D721Med (cell line): ENCODE measurements around the gene CBX4.

Source experiments
- DNase-seq: peaks from one replicate; pipeline ENCODE4 v3.0.0; 2011; ENCODE audit warnings: low spot score; ENCODE audit not compliant: insufficient read length
- FAIRE-seq: peaks from 2 replicates; lab custom pipeline; 2011; peaks lifted over from hg19 to GRCh38; lab: Jason Lieb, UNC
- TF ChIP-seq, protein P1 (sequence below): IDR thresholded peaks from 2 replicates; pipeline ENCODE4 v1.5.1; 2012; ENCODE audit warnings: mild to moderate bottlenecking, control low read depth; ENCODE audit not compliant: insufficient read depth; ENCODE audit errors: missing control alignments

Gene CBX4

GRCh38 chr17:79793924-79794304 is 45.3 kb downstream of the CBX4 start:
- FAIRE-seq: no peak
- no peak for DNase-seq
- TF ChIP-seq, protein P1, sequence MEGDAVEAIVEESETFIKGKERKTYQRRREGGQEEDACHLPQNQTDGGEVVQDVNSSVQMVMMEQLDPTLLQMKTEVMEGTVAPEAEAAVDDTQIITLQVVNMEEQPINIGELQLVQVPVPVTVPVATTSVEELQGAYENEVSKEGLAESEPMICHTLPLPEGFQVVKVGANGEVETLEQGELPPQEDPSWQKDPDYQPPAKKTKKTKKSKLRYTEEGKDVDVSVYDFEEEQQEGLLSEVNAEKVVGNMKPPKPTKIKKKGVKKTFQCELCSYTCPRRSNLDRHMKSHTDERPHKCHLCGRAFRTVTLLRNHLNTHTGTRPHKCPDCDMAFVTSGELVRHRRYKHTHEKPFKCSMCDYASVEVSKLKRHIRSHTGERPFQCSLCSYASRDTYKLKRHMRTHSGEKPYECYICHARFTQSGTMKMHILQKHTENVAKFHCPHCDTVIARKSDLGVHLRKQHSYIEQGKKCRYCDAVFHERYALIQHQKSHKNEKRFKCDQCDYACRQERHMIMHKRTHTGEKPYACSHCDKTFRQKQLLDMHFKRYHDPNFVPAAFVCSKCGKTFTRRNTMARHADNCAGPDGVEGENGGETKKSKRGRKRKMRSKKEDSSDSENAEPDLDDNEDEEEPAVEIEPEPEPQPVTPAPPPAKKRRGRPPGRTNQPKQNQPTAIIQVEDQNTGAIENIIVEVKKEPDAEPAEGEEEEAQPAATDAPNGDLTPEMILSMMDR: no peak

DNA sequence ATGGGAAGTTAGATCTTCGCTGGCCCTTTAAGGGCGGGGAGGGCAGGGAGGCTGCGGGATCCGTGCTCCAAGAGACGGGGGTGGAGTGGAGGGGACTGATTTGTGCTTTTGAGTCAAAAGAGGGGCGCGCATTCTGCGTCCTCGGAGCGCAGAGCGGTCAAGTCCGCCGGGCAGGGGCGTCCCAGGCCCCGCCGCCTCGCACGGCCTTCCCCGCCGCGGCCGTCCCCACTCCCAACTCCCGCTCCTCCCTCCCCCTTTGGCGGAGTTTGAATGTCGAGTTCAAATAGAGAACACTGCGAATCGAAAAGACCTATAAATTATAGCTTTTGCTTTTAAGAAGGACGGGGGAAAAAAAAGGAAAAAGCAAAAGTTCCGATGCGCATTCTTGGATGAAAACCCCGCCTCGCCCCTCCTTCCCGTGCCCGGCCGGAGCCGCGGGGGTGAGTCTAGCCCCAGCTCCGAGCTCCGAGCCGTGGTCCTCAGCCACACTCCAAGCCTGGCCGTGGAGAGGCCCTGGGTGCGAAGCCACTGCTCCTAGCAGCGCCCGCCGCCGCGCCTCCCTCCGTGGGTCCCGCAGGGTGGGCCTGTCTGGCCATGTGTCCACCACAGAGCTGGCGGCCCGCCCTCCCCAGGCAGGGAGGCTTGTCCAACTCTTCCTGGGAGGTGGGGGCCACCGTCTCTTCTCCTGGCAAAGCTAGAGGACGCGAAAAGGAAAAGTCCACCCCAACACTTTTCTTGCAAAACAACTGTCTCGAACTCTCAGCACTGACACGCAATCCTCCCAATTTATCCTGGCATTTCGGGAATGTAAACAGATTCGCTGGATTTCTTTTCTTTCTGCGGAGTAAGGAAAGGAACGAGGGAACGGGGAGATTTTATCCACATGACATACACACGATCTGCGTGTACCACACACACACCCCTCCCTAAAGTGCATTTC is 46.0 kb downstream of the CBX4 start:
- TF ChIP-seq, protein P1: no peak
- no peak for FAIRE-seq

GRCh38 chr17:79792341-79792871 is 46.8 kb downstream of the CBX4 start:
- no peak for FAIRE-seq
- DNase-seq: no peak
- TF ChIP-seq, protein P1: no peak

More for the DNA sequence above, 46.0 kb downstream of the CBX4 start:
- DNase-seq: no peak

- TF ChIP-seq, protein P1: no peak
- DNase-seq (no peak), FAIRE-seq (no peak)
Observed at GRCh38 chr17:79791735-79792161, 47.5 kb downstream of the CBX4 start.

DNA sequence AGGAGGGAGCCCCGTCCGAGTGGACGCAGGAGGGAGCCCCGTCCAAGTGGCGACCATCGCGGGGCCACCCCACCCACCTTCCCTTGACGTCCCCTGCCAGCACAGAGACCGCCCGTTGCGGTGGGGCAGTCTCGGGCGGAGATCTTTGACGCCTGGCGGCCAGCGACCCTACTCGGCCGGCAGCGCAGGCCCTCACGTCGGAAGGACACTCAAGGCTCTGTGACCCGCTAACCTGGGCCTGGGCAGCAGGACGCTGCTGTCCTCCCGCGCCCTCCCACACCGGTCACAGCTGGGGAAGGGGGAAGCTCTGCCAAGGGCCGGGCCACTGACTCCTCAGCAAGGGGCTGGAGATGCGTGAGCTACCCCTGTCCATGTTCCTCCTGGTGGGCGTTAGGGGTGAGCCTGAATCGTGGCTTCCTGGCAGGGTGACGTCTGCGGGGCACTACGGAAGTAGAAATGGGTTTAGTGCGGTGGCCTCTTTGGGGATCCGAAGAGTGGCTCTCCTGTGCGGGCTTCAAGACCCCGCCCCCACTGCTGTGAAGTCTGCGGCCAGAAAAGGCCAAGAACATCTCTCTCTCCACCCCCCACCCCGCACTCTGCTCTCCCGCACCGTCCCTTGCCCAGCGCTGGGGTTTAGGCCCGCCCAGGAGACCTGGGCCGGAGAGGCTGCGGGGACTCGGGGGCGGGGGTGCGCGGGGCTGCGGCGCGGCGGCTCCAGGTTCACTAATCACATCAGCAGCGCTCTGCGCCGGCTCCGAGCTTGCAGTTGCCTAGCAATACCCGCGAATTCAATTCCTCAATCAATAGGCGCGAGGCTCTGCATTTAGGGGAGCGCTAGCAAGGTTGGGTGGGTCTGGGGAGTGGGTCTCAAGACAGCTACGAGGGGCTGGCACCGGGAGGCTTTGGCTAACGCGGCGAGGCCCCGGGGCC is 48.2 kb downstream of the CBX4 start:
- DNase-seq: no peak
- no peak for FAIRE-seq
- TF ChIP-seq, protein P1: no peak

DNA sequence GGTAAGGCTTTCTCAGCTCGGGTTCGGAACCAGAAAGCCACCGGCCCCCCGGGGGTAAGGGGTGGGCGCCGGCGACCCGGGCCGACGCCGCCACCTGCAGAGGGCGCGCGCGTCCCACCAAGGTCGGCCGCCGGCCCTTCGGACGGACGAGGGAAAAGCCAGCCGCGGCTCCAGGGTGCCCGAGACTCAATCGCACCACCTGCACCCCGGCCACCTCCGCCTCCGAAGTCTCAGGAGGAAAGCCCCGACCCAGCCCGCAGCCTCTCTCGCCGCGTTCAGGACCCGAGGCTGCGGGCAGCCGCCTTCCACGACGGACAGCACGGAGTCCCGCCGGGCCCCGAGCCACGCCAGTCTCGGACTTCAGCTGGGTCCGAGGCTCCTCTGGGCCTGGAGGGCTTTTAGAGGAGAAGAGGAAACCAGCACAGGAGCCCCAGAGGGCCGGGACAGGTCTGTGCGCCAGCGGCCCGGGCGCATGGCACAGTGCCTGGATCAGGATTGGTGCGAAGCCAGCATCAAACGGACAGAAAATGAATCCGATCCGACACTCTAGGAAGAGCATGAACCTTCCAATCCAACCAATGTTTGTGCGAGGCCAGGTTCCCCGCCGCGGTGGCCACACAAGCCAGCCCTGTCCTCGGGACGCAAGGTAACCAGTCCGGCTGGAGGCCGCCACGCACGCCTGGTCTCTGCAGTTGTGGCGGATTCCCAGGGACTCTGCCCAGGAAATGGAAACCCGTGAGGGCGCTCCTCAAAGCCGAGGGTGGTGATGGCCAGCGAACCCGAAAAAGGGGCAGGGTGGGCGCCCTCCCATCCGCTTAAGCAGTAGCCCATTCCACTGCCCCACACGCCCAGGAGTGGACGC is 49.1 kb downstream of the CBX4 start:
- TF ChIP-seq, protein P1: peak; percentile 87
- FAIRE-seq (no peak), DNase-seq (peak; percentile 96)
